ENCODE results near the gene C2CD4B.

- TF ChIP-seq MLX (CRISPR knock-in tag; IDR thresholded peaks at IDR 0.05): no peak
- TF ChIP-seq CERS6 (CRISPR knock-in tag; IDR thresholded peaks at IDR 0.05): no peak
Observed at GRCh38 chr15:62187425-62187824, 22.3 kb upstream of the C2CD4B start.
